Activated CD4-positive, alpha-beta memory T cell treated with anti-CD3 and anti-CD28 coated beads, Interleukin-2, amount 10 ng/mL, durations not matched to agents 7 days and 5 days (primary cell): ENCODE results near the gene IRF2BPL. TPM values are rescaled to one million over a fixed set of nuclear protein-coding genes. Genes with fewer than 3 reads are reported as not detected.

Experiments used
- CTCF ChIA-PET: fragments of 350-600 bp; sonication (Branson Sonifier 250); formaldehyde crosslinking; loops from one replicate; lab custom pipeline; 2021; ENCODE audit warnings: antibody characterized with exemption, inconsistent platforms; lab: Charles Lee
- POLR2A ChIA-PET: fragments of 350-600 bp; sonication (Branson Sonifier 250); formaldehyde crosslinking; loops from one replicate; lab custom pipeline; 2021; ENCODE audit warnings: antibody characterized with exemption; lab: Charles Lee
- DNase-seq: peaks from one replicate; pipeline ENCODE4 v3.0.0-alpha.2; 2020
- H3K27ac Mint-ChIP-seq: one replicate; pipeline ENCODE4 v1.8.0; 2021; ENCODE audit warnings: mild to moderate bottlenecking, mixed read lengths
- H3K27me3 Mint-ChIP-seq: one replicate; pipeline ENCODE4 v1.8.0; 2021; ENCODE audit warnings: mixed read lengths
- H3K36me3 Mint-ChIP-seq: one replicate; pipeline ENCODE4 v1.8.0; 2021; ENCODE audit warnings: low read depth, mixed read lengths
- H3K4me1 Mint-ChIP-seq: one replicate; pipeline ENCODE4 v1.8.0; 2021; ENCODE audit warnings: mixed read lengths
- H3K4me3 Mint-ChIP-seq: one replicate; pipeline ENCODE4 v1.8.0; 2021; ENCODE audit warnings: mild to moderate bottlenecking, mixed read lengths
- H3K9me3 Mint-ChIP-seq: one replicate; pipeline ENCODE4 v1.8.0; 2021; ENCODE audit warnings: mixed read lengths
- total RNA-seq, 2 experiments: library from RNA; stranded (reverse); gene quantifications; one replicate each; pipeline ENCODE4 v1.2.3, GENCODE V29; 2021

The IRF2BPL gene
- total RNA-seq, 2 experiments from 2014 or later, result 39.0 to 39.3 TPM

GRCh38 chr14:77004711-77005460, 23.6 kb downstream of the IRF2BPL start:
- no peak overlapping the region for H3K4me3 Mint-ChIP-seq
- CTCF ChIA-PET, result no interaction called here
- H3K4me1 Mint-ChIP-seq, result peaks cover 3% of the 10 kb centered on the region
- POLR2A ChIA-PET, result interaction anchor here (1.9 kb wide), 1 partner anchor 9 kb away, joined by 4 read pairs; no protein-coding TSS in a partner anchor
- no peaks in the 10 kb centered on the region for H3K9me3 Mint-ChIP-seq
- H3K36me3 Mint-ChIP-seq, result no peaks in the 10 kb centered on the region
- peaks cover 4% of the 10 kb centered on the region for H3K27me3 Mint-ChIP-seq
- DNase-seq, result no peak
- H3K27ac Mint-ChIP-seq, result no peak overlapping the region

- CTCF ChIA-PET, result no interaction called here
- Mint-ChIP-seq H3K9me3 (no peaks in the 10 kb centered on the region), H3K4me3 (no peak overlapping the region), H3K27me3 (peaks cover 3% of the 10 kb centered on the region), H3K36me3 (no peaks in the 10 kb centered on the region), H3K27ac (no peak overlapping the region), H3K4me1 (peaks cover 3% of the 10 kb centered on the region)
- DNase-seq, result no peak
- POLR2A ChIA-PET, result no interaction called here
Measured at GRCh38 chr14:77003960-77004710, 24.4 kb downstream of the IRF2BPL start.

- ChIA-PET POLR2A (no interaction called here), CTCF (no interaction called here)
- Mint-ChIP-seq H3K27me3 (peaks cover 5% of the 10 kb centered on the region), H3K9me3 (no peaks in the 10 kb centered on the region), H3K4me3 (no peak overlapping the region), H3K4me1 (peaks cover 3% of the 10 kb centered on the region), H3K27ac (no peak overlapping the region), H3K36me3 (no peaks in the 10 kb centered on the region)
- DNase-seq, result no peak
Measured at GRCh38 chr14:77002889-77003288, 25.6 kb downstream of the IRF2BPL start.

GRCh38 chr14:77002335-77002734, 26.2 kb downstream of the IRF2BPL start:
- H3K9me3 Mint-ChIP-seq, result no peaks in the 10 kb centered on the region
- CTCF ChIA-PET, result no interaction called here
- POLR2A ChIA-PET, result no interaction called here
- H3K4me1 Mint-ChIP-seq, result peaks cover 3% of the 10 kb centered on the region
- DNase-seq, result no peak
- no peak overlapping the region for H3K4me3 Mint-ChIP-seq
- no peak overlapping the region for H3K27ac Mint-ChIP-seq
- peaks cover 7% of the 10 kb centered on the region for H3K27me3 Mint-ChIP-seq
- H3K36me3 Mint-ChIP-seq, result no peaks in the 10 kb centered on the region

- Mint-ChIP-seq H3K36me3 (no peaks in the 10 kb centered on the region), H3K27ac (no peak overlapping the region), H3K27me3 (peaks cover 8% of the 10 kb centered on the region), H3K4me1 (peaks cover 3% of the 10 kb centered on the region), H3K4me3 (no peak overlapping the region), H3K9me3 (no peaks in the 10 kb centered on the region)
- POLR2A ChIA-PET, result interaction anchor here (1.3 kb wide), 1 partner anchor 14 kb away, joined by 3 read pairs; no protein-coding TSS in a partner anchor
- CTCF ChIA-PET, result no interaction called here
- DNase-seq, result no peak
Measured at GRCh38 chr14:77000340-77001270, 27.9 kb downstream of the IRF2BPL start.

GRCh38 chr14:76998910-76999309, 29.6 kb downstream of the IRF2BPL start:
- Mint-ChIP-seq H3K4me3 (no peak overlapping the region), H3K9me3 (no peaks in the 10 kb centered on the region), H3K36me3 (no peaks in the 10 kb centered on the region), H3K27ac (no peak overlapping the region), H3K27me3 (peaks cover 8% of the 10 kb centered on the region), H3K4me1 (peaks cover 3% of the 10 kb centered on the region)
- ChIA-PET POLR2A (interaction anchor here (1.2 kb wide), 1 partner anchor 11 kb away, joined by 3 read pairs; no protein-coding TSS in a partner anchor), CTCF (interaction anchor here (0.6 to 1.4 kb wide), 2 partner anchors 69 to 86 kb away, joined by 3 to 4 read pairs; no protein-coding TSS in a partner anchor)
- no peak for DNase-seq

GRCh38 chr14:76997257-76997970, 31.1 kb downstream of the IRF2BPL start:
- Mint-ChIP-seq H3K27me3 (peaks cover 8% of the 10 kb centered on the region), H3K36me3 (no peaks in the 10 kb centered on the region), H3K4me1 (peaks cover 3% of the 10 kb centered on the region), H3K9me3 (no peaks in the 10 kb centered on the region), H3K4me3 (no peak overlapping the region), H3K27ac (no peak overlapping the region)
- DNase-seq, result no peak
- ChIA-PET POLR2A (interaction anchor here (0.8 to 2.0 kb wide), 2 partner anchors 30 to 35 kb away, joined by 3 to 5 read pairs; no protein-coding TSS in a partner anchor), CTCF (interaction anchor here (0.6 to 1.6 kb wide), 3 partner anchors 10 to 84 kb away, joined by 3 to 4 read pairs (median 4); no protein-coding TSS in a partner anchor)

GRCh38 chr14:76996563-76997146, 31.9 kb downstream of the IRF2BPL start:
- Mint-ChIP-seq H3K9me3 (no peaks in the 10 kb centered on the region), H3K36me3 (no peaks in the 10 kb centered on the region), H3K27ac (no peak overlapping the region), H3K4me3 (no peak overlapping the region), H3K27me3 (peaks cover 8% of the 10 kb centered on the region), H3K4me1 (peaks cover 3% of the 10 kb centered on the region)
- CTCF ChIA-PET, result interaction anchor here (0.6 to 1.6 kb wide), 3 partner anchors 8 to 83 kb away, joined by 3 to 4 read pairs (median 4); no protein-coding TSS in a partner anchor
- POLR2A ChIA-PET, result interaction anchor here (2.0 kb wide), 1 partner anchor 35 kb away, joined by 5 read pairs; no protein-coding TSS in a partner anchor
- DNase-seq, result no peak

- no peaks in the 10 kb centered on the region for H3K9me3 Mint-ChIP-seq
- ChIA-PET POLR2A (interaction anchor here (1.7 kb wide), 1 partner anchor 32 kb away, joined by 3 read pairs; the partner anchor contains the start of gene IRF2BPL), CTCF (interaction anchor here (1.0 kb wide), 1 partner anchor 75 kb away, joined by 3 read pairs; no protein-coding TSS in a partner anchor)
- no peak for DNase-seq
- no peaks in the 10 kb centered on the region for H3K4me1 Mint-ChIP-seq
- peaks cover 8% of the 10 kb centered on the region for H3K27me3 Mint-ChIP-seq
- H3K36me3 Mint-ChIP-seq, result no peaks in the 10 kb centered on the region
- no peak overlapping the region for H3K27ac Mint-ChIP-seq
- no peak overlapping the region for H3K4me3 Mint-ChIP-seq
Measured at GRCh38 chr14:76995279-76996035, 33.1 kb downstream of the IRF2BPL start.

- Mint-ChIP-seq H3K4me1 (peaks cover 3% of the 10 kb centered on the region), H3K9me3 (no peaks in the 10 kb centered on the region), H3K36me3 (no peaks in the 10 kb centered on the region), H3K4me3 (no peak overlapping the region), H3K27me3 (peaks cover 12% of the 10 kb centered on the region), H3K27ac (no peak overlapping the region)
- POLR2A ChIA-PET, result no interaction called here
- no peak for DNase-seq
- CTCF ChIA-PET, result interaction anchor here (1.0 kb wide), 1 partner anchor 81 kb away, joined by 3 read pairs; no protein-coding TSS in a partner anchor
Measured at GRCh38 chr14:76993752-76994151, 34.8 kb downstream of the IRF2BPL start.

- no peak for DNase-seq
- Mint-ChIP-seq H3K4me3 (no peak overlapping the region), H3K36me3 (no peaks in the 10 kb centered on the region), H3K27me3 (peaks cover 9% of the 10 kb centered on the region), H3K4me1 (peaks cover 19% of the 10 kb centered on the region), H3K9me3 (no peaks in the 10 kb centered on the region), H3K27ac (no peak overlapping the region)
- CTCF ChIA-PET, result no interaction called here
- POLR2A ChIA-PET, result no interaction called here
Measured at GRCh38 chr14:76990084-76990483, 38.4 kb downstream of the IRF2BPL start.
